ENCODE measurements around the gene RBM20.

Gene RBM20

DNA sequence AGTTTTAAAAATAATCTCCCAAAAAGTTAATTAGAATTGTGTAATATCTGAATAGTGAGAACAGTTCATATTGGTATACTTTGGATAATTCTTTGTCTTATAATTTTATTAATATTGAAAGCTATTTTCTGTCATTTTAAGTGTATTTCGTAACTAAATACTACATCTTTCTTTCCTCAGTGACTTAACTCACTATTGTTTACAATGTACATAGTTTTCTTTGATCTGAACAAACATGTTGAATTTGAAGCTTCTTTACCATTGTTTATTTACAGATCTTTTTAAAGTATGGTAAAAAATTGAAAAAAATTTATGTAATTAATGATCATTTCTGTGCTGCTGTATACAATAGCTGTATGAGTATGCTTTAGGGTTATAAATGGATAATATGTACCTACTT is 232.7 kb downstream of the RBM20 start:
- DNase-seq, result no peak

DNA sequence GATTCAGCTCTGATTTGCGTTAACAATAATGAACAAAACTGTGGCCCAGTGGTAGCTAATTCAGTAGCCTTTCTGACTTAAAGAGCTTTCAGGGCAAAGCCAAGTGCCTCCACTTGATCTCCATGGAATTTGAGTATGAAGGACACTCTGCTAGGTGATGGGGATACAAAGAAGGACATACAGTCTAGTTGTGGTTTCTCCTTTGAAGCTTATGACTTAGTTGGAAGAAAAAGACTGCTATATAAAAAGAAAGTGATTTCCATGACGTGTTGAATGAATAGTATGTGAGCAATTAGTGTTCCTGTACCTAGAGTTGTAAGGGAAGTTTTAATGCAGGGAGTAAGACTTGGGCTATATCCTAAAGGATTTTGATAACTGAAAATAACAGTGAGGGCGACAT is 235.9 kb downstream of the RBM20 start:
- no peak for DNase-seq

- DNase-seq, result no peak
These were observed 237.1 kb downstream of the RBM20 start for GRCh38 chr10:110881247-110881646.

GRCh38 chr10:110881905-110882304 is 237.8 kb downstream of the RBM20 start:
- DNase-seq, result no peak

DNA sequence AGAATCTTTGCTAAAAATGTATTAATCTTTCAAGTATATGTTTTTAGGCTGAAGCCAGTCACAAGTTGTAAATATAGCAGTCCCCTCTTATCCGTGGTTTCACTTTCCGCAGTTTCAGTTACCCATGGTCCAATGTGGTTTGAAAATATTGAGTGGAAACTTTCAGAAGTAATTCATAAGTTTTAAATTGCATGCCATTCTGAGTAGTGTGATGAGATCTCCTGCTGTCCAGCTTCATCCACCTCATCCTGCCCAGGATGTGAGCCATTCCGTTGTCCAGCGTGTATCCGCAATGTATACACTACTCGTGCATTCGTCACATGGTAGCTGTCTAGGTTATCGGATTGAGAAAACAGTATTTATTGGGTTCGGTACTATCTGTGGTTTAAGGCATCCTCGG is 239.8 kb downstream of the RBM20 start:
- DNase-seq, result peak; percentile 22

DNA sequence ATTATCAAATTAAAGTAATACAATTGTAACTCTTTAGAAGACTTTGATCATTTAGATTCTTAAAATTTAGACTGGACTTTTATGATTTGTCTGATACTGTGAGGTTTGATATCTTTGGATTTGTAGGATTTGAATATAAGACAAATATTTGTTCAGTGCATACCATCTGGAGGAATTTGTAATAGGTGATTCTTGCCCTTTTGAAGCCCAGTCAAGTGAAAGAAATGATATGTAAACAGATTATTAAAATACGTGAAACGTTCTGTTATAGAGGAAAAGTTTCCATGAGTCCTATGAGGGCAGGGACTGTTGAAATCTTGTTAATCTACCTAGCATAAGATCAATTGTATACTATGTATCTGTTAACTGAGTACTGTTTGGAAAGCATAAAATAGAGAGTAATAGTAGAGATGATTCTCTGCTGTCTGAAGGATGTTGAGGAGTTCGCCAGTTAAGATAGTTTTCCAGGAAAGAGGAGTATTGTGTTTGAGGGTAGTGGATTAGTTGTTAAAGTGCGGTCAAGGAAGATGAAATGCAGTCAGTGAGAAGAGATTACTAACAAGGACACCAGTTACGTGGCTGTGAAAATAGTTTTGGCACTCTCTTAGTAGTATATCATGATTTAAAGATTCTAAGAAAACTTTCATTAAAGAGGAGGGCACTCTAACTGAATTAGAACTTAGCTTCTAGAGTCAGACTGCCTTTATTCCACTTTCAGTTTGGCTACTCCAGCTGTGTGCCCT is 242.0 kb downstream of the RBM20 start:
- no peak for DNase-seq

DNA sequence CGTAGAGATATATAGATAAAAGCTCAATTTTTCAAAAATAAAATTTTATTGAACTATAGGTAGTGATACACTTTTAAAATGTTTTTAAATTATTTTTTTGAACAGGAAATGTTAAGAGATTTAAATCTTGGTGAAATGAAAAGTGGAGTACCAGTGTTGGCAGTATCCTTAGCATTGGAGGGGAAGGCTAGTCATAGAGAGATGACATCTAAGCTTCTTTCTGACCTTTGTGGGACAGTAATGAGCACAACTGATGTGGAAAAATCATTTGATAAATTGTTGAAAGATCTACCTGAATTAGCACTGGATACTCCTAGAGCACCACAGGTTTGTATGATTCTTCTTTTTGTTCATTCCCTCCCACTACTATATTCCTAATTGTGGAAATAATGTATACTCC is 243.4 kb downstream of the RBM20 start:
- no peak for DNase-seq

All from hematopoietic multipotent progenitor cell treated with erythropoietin and hydrocortisone succinate and interleukin-3 and kit ligand, for 8 days (in vitro differentiated cells).